SK-N-SH treated with all-trans-retinoic acid at 6 μM for 48 hours (cell line): ENCODE data around the gene C5AR2.

Source experiments
- ARNTL ChIP-seq: fragments of 450-650 bp; formaldehyde crosslinking; IDR thresholded peaks from 2 replicates; pipeline ENCODE4 v1.5.0; 2020; ENCODE audit warnings: low read depth, mild to moderate bottlenecking, moderate library complexity, borderline replicate concordance
- CSDC2 ChIP-seq: fragments of 250-450 bp; sonication (Bioruptor Pico); IDR thresholded peaks from 2 replicates; pipeline ENCODE4 v1.5.0; 2020; ENCODE audit warnings: mild to moderate bottlenecking, moderate library complexity
- PPARA ChIP-seq: fragments of 250-450 bp; sonication (Bioruptor Pico); IDR thresholded peaks from 2 replicates; pipeline ENCODE4 v1.5.0; 2020; ENCODE audit warnings: mild to moderate bottlenecking, borderline replicate concordance
- RARB ChIP-seq: fragments of 250-450 bp; sonication (Bioruptor Pico); IDR thresholded peaks from 2 replicates; pipeline ENCODE4 v1.8.0; 2021; ENCODE audit warnings: mild to moderate bottlenecking, moderate library complexity
- TOX ChIP-seq: fragments of 250-450 bp; sonication (Bioruptor Pico); IDR thresholded peaks from 2 replicates; pipeline ENCODE4 v1.8.0; 2021; ENCODE audit warnings: mild to moderate bottlenecking, moderate library complexity, borderline replicate concordance
- ZFP3 ChIP-seq: fragments of 250-450 bp; sonication (Bioruptor Pico); IDR thresholded peaks from 2 replicates; pipeline ENCODE4 v1.5.0; 2020; ENCODE audit warnings: mild to moderate bottlenecking, moderate library complexity
- ZFP30 ChIP-seq: fragments of 450-650 bp; formaldehyde crosslinking; IDR thresholded peaks from 2 replicates; pipeline ENCODE4 v1.5.0; 2022; ENCODE audit warnings: mild to moderate bottlenecking, moderate library complexity
- ZNF565 ChIP-seq: fragments of 450-650 bp; formaldehyde crosslinking; conservative IDR thresholded peaks from 2 replicates; pipeline ENCODE4 v1.5.0; 2020; ENCODE audit warnings: low read depth, mild to moderate bottlenecking, moderate library complexity
- TF ChIP-seq, protein P1 (sequence below): fragments of 250-450 bp; sonication (Bioruptor Pico); IDR thresholded peaks from 2 replicates; pipeline ENCODE4 v1.5.1; 2020; ENCODE audit warnings: low read depth, mild to moderate bottlenecking, moderate library complexity

DNA sequence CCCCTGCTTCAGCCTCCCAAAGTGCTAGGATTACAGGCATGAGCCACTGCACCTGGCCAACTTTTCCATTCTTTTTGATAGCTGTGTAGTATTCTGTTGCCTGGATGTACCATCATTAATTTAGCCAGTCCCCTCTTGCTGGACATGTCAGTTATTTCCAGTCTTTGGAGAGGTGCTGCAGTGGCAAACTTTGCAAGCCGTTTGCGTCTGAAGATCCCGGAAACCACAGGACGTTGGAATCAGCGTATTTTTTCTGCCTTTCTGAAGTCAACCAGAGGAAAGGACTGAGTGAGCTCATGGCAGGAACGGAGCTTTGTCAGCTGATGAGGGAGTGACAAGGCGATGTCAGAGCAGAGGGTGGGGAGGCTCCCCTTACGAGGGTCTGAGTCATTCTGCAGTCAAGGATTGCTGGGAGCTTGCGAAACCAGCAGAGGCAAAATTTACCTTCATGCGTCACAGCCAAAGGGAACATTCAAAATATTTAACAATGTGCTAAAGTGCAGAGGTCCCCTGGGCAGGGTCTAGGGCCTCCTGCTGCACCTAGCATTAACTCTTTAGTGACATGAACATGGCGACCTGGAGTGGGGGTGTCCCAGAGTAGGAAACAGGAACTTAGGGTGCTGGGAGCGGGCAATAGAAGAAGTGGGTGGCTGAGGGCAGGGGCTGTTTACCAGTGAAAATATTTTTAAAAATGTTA, 16.7 kb upstream of the C5AR2 start:
- TF ChIP-seq ZFP30 (CRISPR knock-in tag) (no peak), RARB (no peak), CSDC2 (CRISPR knock-in tag) (no peak), PPARA (CRISPR knock-in tag) (no peak), ZFP3 (CRISPR knock-in tag) (no peak), ARNTL (no peak), TOX (no peak), ZNF565 (CRISPR knock-in tag) (no peak)
- TF ChIP-seq, protein P1, sequence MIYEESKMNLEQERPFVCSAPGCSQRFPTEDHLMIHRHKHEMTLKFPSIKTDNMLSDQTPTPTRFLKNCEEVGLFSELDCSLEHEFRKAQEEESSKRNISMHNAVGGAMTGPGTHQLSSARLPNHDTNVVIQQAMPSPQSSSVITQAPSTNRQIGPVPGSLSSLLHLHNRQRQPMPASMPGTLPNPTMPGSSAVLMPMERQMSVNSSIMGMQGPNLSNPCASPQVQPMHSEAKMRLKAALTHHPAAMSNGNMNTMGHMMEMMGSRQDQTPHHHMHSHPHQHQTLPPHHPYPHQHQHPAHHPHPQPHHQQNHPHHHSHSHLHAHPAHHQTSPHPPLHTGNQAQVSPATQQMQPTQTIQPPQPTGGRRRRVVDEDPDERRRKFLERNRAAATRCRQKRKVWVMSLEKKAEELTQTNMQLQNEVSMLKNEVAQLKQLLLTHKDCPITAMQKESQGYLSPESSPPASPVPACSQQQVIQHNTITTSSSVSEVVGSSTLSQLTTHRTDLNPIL (CRISPR knock-in tag) = no peak
